Measurements from ENCODE around the gene RNU6-1. TPM values are rescaled to one million over a fixed set of nuclear protein-coding genes. Genes with fewer than 3 reads are reported as not detected.

RNU6-1 gene
- polyA plus RNA-seq, 1 of the 3 experiments (the other 2 are of a cell fraction) = not detected

DNA sequence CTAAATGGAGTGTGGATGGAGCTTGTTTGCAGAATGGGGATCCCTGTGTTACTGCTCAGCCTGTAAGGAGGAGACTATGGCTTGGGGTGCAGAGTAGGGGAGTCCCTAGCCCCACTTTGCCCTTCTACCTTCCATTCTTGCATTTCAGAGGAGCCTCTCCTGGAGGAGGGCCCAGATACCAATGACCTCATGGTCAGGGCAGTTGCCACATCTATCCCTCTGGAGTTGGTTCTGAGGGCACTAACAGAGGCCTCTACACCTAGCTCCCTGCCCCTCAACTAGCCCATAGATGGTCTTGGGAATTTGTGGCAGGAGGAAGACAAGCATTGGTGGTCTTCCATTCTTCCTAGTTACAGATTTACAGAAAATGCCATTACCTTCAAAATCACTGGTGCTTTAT, 8.5 kb downstream of the RNU6-1 start:
- no peak overlapping the region for H3K27ac ChIP-seq (ENCODE audit: low read depth in 2 of 2, low read length in 1 of 2)
- no peaks in the 10 kb centered on the region for H3F3A ChIP-seq (replicated peaks; ENCODE audit: insufficient read depth)
- H3K4me3 ChIP-seq (ENCODE audit: low read depth in 2 of 2, low read length in 1 of 2) = no peak overlapping the region
- H3K4me2 ChIP-seq = no peak overlapping the region
- no peaks in the 10 kb centered on the region for H3K9me3 ChIP-seq
- peaks cover 0 to 10% of the 10 kb centered on the region in 2 experiments; a peak in 1 of 4 replicates for H3K4me1 ChIP-seq (ENCODE audit: control insufficient read depth in 1 of 2, insufficient read depth in 2 of 2, low read depth in 1 of 2, low read length in 1 of 2)
- no peaks in the 10 kb centered on the region for H4K20me1 ChIP-seq (ENCODE audit: insufficient read depth)
- H3K9ac ChIP-seq = no peak overlapping the region
- POLR2A ChIA-PET = no interaction called here
- H3K27me3 ChIP-seq (ENCODE audit: insufficient read depth) = no peaks in the 10 kb centered on the region
- H2AFZ ChIP-seq (ENCODE audit: low read depth) = no peak overlapping the region
- H3K9me2 ChIP-seq = no peaks in the 10 kb centered on the region
- TF ChIP-seq, protein P1, sequence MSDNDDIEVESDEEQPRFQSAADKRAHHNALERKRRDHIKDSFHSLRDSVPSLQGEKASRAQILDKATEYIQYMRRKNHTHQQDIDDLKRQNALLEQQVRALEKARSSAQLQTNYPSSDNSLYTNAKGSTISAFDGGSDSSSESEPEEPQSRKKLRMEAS (IDR thresholded peaks at IDR 0.05; ENCODE audit: low read depth) = no peak
- TF ChIP-seq RAD21 (IDR thresholded peaks at IDR 0.05; ENCODE audit: low read length) (no peak), NFIC (IDR thresholded peaks at IDR 0.05; ENCODE audit: borderline replicate concordance) (no peak), CHD2 (IDR thresholded peaks at IDR 0.05; ENCODE audit: low read length, partially characterized antibody) (no peak), FOSL2 (IDR thresholded peaks at IDR 0.05; ENCODE audit: borderline replicate concordance, low read depth) (no peak)
- no peak for DNase-seq
- no peaks in the 10 kb centered on the region for H3K36me3 ChIP-seq (replicated peaks in 1 of 2; ENCODE audit: control insufficient read depth in 1 of 2, insufficient read depth in 2 of 2, low read length in 1 of 2)
- H3K79me2 ChIP-seq (ENCODE audit: insufficient read depth) = no peaks in the 10 kb centered on the region
- CTCF ChIA-PET = interaction anchor here (0.6 to 9.4 kb wide), 7 partner anchors 17 to 710 kb away, joined by 3 to 123 read pairs (median 3); partner anchors contain the start of gene MAP2K5

DNA sequence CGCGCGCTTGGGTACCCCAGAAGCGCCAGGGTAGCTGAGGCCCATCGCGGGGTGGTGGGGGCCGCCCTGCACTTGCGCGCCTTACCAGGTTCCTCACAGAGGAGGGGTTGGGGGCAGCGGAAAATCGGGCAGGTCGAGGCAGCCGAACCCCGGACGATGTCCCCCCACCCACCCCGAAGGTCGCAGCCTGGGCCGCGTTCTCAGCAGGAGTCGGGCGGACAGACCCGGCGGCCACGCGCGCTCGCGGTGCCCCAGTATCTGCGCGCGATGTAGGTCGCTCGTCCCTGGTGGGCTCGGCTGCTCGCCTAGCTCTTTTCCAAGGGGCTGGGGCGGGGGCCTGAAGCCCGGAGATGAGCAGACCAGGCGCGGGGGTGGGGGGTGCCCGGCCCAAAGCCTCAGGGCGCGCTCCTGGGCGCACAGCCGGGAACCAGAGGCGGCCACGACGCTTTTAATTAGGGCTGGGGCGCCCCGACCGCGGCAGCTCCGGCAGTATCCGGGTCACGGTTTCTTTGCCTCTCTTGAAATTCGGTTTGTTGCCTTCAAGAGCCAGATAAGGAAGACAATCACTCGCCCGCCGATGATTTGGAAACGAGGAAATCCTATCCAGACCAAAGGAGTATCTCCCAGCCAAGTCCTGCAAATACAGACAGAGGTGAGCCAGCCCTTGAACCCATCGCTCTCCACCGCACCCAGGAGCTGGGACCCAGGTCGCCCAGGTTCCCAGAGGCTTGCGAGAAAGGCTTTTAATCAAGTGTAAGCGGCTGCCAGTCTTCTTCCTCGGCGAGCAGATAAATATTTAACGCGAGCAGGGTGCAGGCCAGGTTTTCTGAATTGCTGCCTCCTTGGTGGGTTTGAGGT, 10.0 kb downstream of the RNU6-1 start:
- no peaks in the 10 kb centered on the region for H3K79me2 ChIP-seq (ENCODE audit: insufficient read depth)
- no peak for TF ChIP-seq YY1 (IDR thresholded peaks at IDR 0.05; ENCODE audit: low read depth)
- no peak for TF ChIP-seq RXRA (IDR thresholded peaks at IDR 0.05; ENCODE audit: borderline replicate concordance, low read depth)
- TF ChIP-seq, protein P1 (IDR thresholded peaks at IDR 0.05; ENCODE audit: low read depth) = no peak
- TF ChIP-seq MEF2A (IDR thresholded peaks at IDR 0.05; ENCODE audit: borderline replicate concordance, low read depth) = no peak
- no peak for TF ChIP-seq POLR2AphosphoS5 (IDR thresholded peaks at IDR 0.05; ENCODE audit: low read depth, low read length)
- no peak for TF ChIP-seq CHD2 (IDR thresholded peaks at IDR 0.05; ENCODE audit: low read length, partially characterized antibody)
- TF ChIP-seq ELF1 (IDR thresholded peaks at IDR 0.05) = no peak
- TF ChIP-seq, protein P2, sequence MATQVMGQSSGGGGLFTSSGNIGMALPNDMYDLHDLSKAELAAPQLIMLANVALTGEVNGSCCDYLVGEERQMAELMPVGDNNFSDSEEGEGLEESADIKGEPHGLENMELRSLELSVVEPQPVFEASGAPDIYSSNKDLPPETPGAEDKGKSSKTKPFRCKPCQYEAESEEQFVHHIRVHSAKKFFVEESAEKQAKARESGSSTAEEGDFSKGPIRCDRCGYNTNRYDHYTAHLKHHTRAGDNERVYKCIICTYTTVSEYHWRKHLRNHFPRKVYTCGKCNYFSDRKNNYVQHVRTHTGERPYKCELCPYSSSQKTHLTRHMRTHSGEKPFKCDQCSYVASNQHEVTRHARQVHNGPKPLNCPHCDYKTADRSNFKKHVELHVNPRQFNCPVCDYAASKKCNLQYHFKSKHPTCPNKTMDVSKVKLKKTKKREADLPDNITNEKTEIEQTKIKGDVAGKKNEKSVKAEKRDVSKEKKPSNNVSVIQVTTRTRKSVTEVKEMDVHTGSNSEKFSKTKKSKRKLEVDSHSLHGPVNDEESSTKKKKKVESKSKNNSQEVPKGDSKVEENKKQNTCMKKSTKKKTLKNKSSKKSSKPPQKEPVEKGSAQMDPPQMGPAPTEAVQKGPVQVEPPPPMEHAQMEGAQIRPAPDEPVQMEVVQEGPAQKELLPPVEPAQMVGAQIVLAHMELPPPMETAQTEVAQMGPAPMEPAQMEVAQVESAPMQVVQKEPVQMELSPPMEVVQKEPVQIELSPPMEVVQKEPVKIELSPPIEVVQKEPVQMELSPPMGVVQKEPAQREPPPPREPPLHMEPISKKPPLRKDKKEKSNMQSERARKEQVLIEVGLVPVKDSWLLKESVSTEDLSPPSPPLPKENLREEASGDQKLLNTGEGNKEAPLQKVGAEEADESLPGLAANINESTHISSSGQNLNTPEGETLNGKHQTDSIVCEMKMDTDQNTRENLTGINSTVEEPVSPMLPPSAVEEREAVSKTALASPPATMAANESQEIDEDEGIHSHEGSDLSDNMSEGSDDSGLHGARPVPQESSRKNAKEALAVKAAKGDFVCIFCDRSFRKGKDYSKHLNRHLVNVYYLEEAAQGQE (IDR thresholded peaks at IDR 0.05; ENCODE audit: low read depth, low read length) = no peak
- TF ChIP-seq FOXJ3 (CRISPR knock-in tag; IDR thresholded peaks at IDR 0.05) = no peak
- POLR2A ChIA-PET = no interaction called here
- DNase-seq = no peak
- no peak overlapping the region for H3K27ac ChIP-seq (ENCODE audit: low read depth in 2 of 2, low read length in 1 of 2)
- no peak overlapping the region for H3K4me2 ChIP-seq
- H3K27me3 ChIP-seq (ENCODE audit: insufficient read depth) = peaks cover 2% of the 10 kb centered on the region
- H3K9me3 ChIP-seq = no peaks in the 10 kb centered on the region
- H3K4me3 ChIP-seq (ENCODE audit: low read depth in 2 of 2, low read length in 1 of 2) = no peak overlapping the region
- H3F3A ChIP-seq (replicated peaks; ENCODE audit: insufficient read depth) = no peaks in the 10 kb centered on the region
- no peak overlapping the region for H2AFZ ChIP-seq (ENCODE audit: low read depth)
- H3K36me3 ChIP-seq (replicated peaks in 1 of 2; ENCODE audit: control insufficient read depth in 1 of 2, insufficient read depth in 2 of 2, low read length in 1 of 2) = no peaks in the 10 kb centered on the region
- no peak overlapping the region for H3K9ac ChIP-seq
- H3K9me2 ChIP-seq = no peaks in the 10 kb centered on the region
- WGBS (ENCODE audit: low lambda C conversion rate) = 97% methylated on average over 30 of the region's 68 CpGs
- CTCF ChIA-PET = interaction anchor here (0.6 to 1.0 kb wide), 2 partner anchors 61 to 373 kb away, joined by 3 to 4 read pairs; no protein-coding TSS in a partner anchor
- peaks cover 0 to 10% of the 10 kb centered on the region in 2 experiments; a peak in 1 of 4 replicates for H3K4me1 ChIP-seq (ENCODE audit: control insufficient read depth in 1 of 2, insufficient read depth in 2 of 2, low read depth in 1 of 2, low read length in 1 of 2)
- H4K20me1 ChIP-seq (ENCODE audit: insufficient read depth) = no peaks in the 10 kb centered on the region

Measured in SK-N-SH (cell line).